Measurements from ENCODE around the gene FRAS1.
"Not testable (repeated sequence)": the region's sequence is repeated elsewhere in the genome, so short reads cannot be mapped to it uniquely, and the experiment has no call there.

DNA sequence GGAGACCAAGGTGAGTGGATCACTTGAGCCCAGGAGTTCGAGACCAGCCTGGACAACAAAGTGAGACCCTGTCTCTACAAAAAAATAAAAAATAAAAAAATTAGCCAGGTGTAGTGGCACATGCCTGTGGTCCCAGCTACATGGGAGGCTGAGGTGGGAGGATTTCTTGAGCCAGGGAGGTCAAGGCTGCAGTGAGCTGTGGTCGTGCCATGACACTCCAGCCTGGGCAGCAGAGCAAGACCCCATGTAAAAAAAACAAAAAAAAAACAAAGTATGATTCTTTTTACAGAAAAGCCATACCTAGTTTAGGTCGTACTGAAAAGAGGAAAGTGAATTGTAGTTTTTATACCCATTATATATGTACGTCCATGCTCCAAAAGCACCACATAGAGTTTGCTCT lies 151.8 kb downstream of the FRAS1 start:
- TF ChIP-seq, protein P1, sequence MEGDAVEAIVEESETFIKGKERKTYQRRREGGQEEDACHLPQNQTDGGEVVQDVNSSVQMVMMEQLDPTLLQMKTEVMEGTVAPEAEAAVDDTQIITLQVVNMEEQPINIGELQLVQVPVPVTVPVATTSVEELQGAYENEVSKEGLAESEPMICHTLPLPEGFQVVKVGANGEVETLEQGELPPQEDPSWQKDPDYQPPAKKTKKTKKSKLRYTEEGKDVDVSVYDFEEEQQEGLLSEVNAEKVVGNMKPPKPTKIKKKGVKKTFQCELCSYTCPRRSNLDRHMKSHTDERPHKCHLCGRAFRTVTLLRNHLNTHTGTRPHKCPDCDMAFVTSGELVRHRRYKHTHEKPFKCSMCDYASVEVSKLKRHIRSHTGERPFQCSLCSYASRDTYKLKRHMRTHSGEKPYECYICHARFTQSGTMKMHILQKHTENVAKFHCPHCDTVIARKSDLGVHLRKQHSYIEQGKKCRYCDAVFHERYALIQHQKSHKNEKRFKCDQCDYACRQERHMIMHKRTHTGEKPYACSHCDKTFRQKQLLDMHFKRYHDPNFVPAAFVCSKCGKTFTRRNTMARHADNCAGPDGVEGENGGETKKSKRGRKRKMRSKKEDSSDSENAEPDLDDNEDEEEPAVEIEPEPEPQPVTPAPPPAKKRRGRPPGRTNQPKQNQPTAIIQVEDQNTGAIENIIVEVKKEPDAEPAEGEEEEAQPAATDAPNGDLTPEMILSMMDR (IDR thresholded peaks at IDR 0.05; ENCODE audit: insufficient read depth, low read depth, low read length), result not testable (repeated sequence)
- not testable (repeated sequence) for TF ChIP-seq EZH2 (IDR thresholded peaks at IDR 0.05; ENCODE audit: insufficient read depth, low read length)
